ENCODE data around the gene ABHD1.

Gene ABHD1

GRCh38 chr2:27086724-27087593 lies 36.7 kb upstream of the ABHD1 start, which contains the start of gene KHK:
Gene KHK, plus strand, starts transcription at chr2:27086772. Its CDS starts 488 bp downstream, at chr2:27087260.
- DNase-seq (ENCODE audit: low read depth), result no peak

GRCh38 chr2:27087823-27088410 lies 35.7 kb upstream of the ABHD1 start:
- DNase-seq (ENCODE audit: low read depth), result no peak

GRCh38 chr2:27088634-27089033 lies 35.0 kb upstream of the ABHD1 start:
- no peak for DNase-seq (ENCODE audit: low read depth)

GRCh38 chr2:27089111-27089954 lies 34.3 kb upstream of the ABHD1 start:
- DNase-seq (ENCODE audit: low read depth), result no peak

- no peak for DNase-seq (ENCODE audit: low read depth)
These were observed 31.6 kb upstream of the ABHD1 start for GRCh38 chr2:27091746-27092695.

GRCh38 chr2:27092696-27093429 lies 30.8 kb upstream of the ABHD1 start:
- DNase-seq (ENCODE audit: low read depth), result no peak

- no peak for DNase-seq (ENCODE audit: low read depth)
These were observed 29.9 kb upstream of the ABHD1 start for GRCh38 chr2:27093430-27094352.

- no peak for DNase-seq (ENCODE audit: low read depth)
These were observed 29.1 kb upstream of the ABHD1 start for GRCh38 chr2:27094353-27094984.

- DNase-seq (ENCODE audit: low read depth), result no peak
These were observed 28.2 kb upstream of the ABHD1 start for GRCh38 chr2:27095427-27095744.

- DNase-seq (ENCODE audit: low read depth), result no peak
These were observed 27.6 kb upstream of the ABHD1 start for GRCh38 chr2:27095745-27096651.

- no peak for DNase-seq (ENCODE audit: low read depth)
These were observed 26.8 kb upstream of the ABHD1 start for GRCh38 chr2:27096748-27097297.

GRCh38 chr2:27097341-27097740 lies 26.3 kb upstream of the ABHD1 start:
- no peak for DNase-seq (ENCODE audit: low read depth)

- DNase-seq (ENCODE audit: low read depth), result no peak
These were observed 24.2 kb upstream of the ABHD1 start for GRCh38 chr2:27099334-27099955.

- no peak for DNase-seq (ENCODE audit: low read depth)
These were observed 23.6 kb upstream of the ABHD1 start for GRCh38 chr2:27100036-27100435.

GRCh38 chr2:27102329-27102728 lies 21.3 kb upstream of the ABHD1 start:
- no peak for DNase-seq (ENCODE audit: low read depth)

GRCh38 chr2:27105981-27106380 lies 17.6 kb upstream of the ABHD1 start:
- DNase-seq (ENCODE audit: low read depth), result no peak

GRCh38 chr2:27108221-27108620 lies 15.4 kb upstream of the ABHD1 start:
- no peak for DNase-seq (ENCODE audit: low read depth)
